Spleen (tissue), 7 donors: ENCODE data around the gene KRT40.

Experiments used
- CTCF ChIP-seq, 11 experiments: fragments of 200-600 bp in 7 of 11; fragments of 450-650 bp in 4 of 11; sonication (generic) in 4 of 11; IDR thresholded peaks in 8 of 11; conservative IDR thresholded peaks in 3 of 11; 1 replicate in 7 of 11; 2 replicates in 4 of 11; pipeline versions ENCODE4 v1.4.0 to v1.8.0; 2016 to 2021; ENCODE audit warnings: antibody characterized with exemption in 11 of 11, inconsistent platforms in 4 of 11, mild to moderate bottlenecking in 1 of 11
- POLR2A ChIP-seq, 3 donors: fragments of 450-650 bp; IDR thresholded peaks; one replicate each; pipeline ENCODE4 v1.5.1; 2017; ENCODE audit warnings: antibody characterized with exemption in 3 of 3, mild to moderate bottlenecking in 1 of 3
- POLR2AphosphoS5 ChIP-seq, 3 donors: sonication (generic); formaldehyde crosslinking; IDR thresholded peaks; one replicate each; pipeline ENCODE4 v1.5.1; 2017; ENCODE audit warnings: antibody characterized with exemption in 3 of 3
- donor health status: DM: no; HTN: no; CAD: no; lungs with moderate emphysema.
- donor health status: DM: no; HTN: no; CAD: no.
- donor health status: DM: no; HTN: no; CAD: no.

DNA sequence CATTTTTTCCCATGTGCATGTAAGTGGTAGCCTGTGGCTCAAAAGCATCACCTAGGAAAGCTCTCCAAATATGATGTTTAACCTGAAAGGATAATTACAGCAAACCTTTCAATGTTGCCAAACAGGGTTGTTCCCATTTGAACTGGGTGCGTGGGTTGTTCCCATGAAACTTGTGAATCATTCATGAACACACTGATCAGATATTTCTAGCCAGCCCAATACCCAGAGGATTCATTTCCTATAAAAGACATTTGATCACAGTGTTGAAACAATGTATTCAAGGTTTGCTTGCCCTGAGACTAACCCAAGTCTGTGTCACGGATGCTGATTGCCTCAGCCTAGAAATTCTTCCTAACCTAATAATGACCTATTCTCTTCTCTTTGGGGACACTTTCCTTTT is 30.2 kb downstream of the KRT40 start:
- TF ChIP-seq POLR2A (IDR thresholded peaks at IDR 0.05), result no peak
- TF ChIP-seq CTCF (IDR thresholded peaks at IDR 0.05 in 8 of 11, conservative IDR thresholded peaks at IDR 0.05 in 3 of 11), result no peak
- no peak for TF ChIP-seq POLR2AphosphoS5 (IDR thresholded peaks at IDR 0.05)
